ENCODE data around the gene MCHR1. TPM values are rescaled to one million over a fixed set of nuclear protein-coding genes. Genes with fewer than 3 reads are reported as not detected.
"Not testable (repeated sequence)": the region's sequence is repeated elsewhere in the genome, so short reads cannot be mapped to it uniquely, and the experiment has no call there.

MCHR1 gene
- total RNA-seq, 4 donors from 2014 or later: 0.33 to 2.1 TPM; not detected in 2

DNA sequence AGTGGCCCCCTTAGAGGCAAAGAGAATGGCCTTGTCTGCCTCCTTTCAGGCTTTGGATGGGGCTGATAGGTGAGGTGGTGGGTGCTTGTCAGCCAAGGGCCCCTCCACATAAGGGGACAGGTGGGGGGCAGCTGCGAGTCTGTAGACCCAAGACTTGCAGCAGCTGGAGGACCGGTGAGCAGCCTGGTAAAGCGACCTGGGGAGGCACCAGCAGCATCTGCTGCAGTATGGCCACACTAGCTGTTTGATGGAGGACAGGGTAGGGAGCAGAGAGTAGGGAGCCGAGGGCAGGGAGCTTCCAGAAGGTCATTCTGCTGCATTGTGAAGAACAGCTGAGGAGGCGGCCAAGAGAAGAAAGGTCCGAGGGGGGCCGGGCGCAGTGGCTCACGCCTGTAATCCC, 25.9 kb upstream of the MCHR1 start:
- Histone ChIP-seq H3K9me3 (no peaks in the 10 kb centered on the region), H3K36me3 (no peaks in the 10 kb centered on the region), H3K27ac (replicated peaks in 1 of 4) (peak overlapping the region; percentile 91 to 96 (median 93)), H3K4me3 (no peak overlapping the region), H3K4me1 (peaks cover 34 to 42% (median 41%) of the 10 kb centered on the region in 4 donors), H3K27me3 (no peaks in the 10 kb centered on the region)
- intact Hi-C loops (cut with DNase I): no loop called here
- DNase-seq (ENCODE audit: extremely low spot score): no peak
- WGBS: 97% methylated on average over 9 of the region's 9 CpGs
- TF ChIP-seq, protein P1, sequence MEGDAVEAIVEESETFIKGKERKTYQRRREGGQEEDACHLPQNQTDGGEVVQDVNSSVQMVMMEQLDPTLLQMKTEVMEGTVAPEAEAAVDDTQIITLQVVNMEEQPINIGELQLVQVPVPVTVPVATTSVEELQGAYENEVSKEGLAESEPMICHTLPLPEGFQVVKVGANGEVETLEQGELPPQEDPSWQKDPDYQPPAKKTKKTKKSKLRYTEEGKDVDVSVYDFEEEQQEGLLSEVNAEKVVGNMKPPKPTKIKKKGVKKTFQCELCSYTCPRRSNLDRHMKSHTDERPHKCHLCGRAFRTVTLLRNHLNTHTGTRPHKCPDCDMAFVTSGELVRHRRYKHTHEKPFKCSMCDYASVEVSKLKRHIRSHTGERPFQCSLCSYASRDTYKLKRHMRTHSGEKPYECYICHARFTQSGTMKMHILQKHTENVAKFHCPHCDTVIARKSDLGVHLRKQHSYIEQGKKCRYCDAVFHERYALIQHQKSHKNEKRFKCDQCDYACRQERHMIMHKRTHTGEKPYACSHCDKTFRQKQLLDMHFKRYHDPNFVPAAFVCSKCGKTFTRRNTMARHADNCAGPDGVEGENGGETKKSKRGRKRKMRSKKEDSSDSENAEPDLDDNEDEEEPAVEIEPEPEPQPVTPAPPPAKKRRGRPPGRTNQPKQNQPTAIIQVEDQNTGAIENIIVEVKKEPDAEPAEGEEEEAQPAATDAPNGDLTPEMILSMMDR (IDR thresholded peaks at IDR 0.05): no peak
- no peak for TF ChIP-seq POLR2AphosphoS5 (IDR thresholded peaks at IDR 0.05)
- TF ChIP-seq POLR2A (IDR thresholded peaks at IDR 0.05; ENCODE audit: low read depth): no peak
- TF ChIP-seq EP300 (IDR thresholded peaks at IDR 0.05): no peak

DNA sequence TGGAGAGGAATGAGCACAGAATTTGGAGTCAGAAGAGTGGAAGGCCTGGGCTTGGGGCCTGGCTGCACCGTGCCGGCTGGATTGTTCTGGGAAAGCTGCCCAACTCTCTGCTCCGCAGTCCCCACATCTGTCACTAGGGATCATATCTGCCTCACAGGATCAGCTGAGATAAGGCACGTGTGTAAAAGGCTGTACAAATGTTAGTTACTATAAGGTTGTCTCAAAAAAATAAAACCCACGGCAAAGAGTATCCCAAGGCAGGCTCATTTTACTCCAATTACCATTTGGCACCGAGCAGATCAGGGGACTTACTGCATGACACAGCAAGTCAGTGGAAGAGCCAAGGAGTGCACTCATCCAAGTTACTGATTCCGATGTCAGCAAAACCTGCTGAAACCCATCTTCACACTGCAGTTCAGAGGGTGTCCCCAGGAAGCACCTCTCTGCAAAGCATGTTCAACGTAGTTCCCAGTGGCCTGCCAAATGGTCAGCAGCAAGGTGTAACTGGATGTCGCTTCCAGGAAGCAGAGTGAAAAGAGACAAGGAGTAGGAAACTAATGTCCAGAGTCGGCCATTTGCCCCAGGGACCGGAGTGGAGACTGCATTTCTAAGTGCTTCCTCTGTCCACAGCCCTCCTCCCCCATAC, 24.6 kb upstream of the MCHR1 start:
- intact Hi-C loops (cut with DNase I): no loop called here
- no peaks in the 10 kb centered on the region for H3K27me3 ChIP-seq
- peak overlapping the region; percentile 91 to 96 (median 93) for H3K27ac ChIP-seq (replicated peaks in 1 of 4)
- DNase-seq (ENCODE audit: extremely low spot score): no peak
- H3K4me3 ChIP-seq: no peak overlapping the region
- no peaks in the 10 kb centered on the region for H3K9me3 ChIP-seq
- TF ChIP-seq POLR2A (IDR thresholded peaks at IDR 0.05; ENCODE audit: low read depth): no peak
- TF ChIP-seq POLR2AphosphoS5 (IDR thresholded peaks at IDR 0.05): peak in 1 of 2 donors; percentile 34
- TF ChIP-seq, protein P1 (IDR thresholded peaks at IDR 0.05): peak in 2 of 3 experiments; percentile 24 to 43
- H3K4me1 ChIP-seq: peaks cover 34 to 42% (median 41%) of the 10 kb centered on the region in 4 donors
- H3K36me3 ChIP-seq: no peaks in the 10 kb centered on the region
- WGBS: 29% methylated on average over 11 of the region's 11 CpGs

DNA sequence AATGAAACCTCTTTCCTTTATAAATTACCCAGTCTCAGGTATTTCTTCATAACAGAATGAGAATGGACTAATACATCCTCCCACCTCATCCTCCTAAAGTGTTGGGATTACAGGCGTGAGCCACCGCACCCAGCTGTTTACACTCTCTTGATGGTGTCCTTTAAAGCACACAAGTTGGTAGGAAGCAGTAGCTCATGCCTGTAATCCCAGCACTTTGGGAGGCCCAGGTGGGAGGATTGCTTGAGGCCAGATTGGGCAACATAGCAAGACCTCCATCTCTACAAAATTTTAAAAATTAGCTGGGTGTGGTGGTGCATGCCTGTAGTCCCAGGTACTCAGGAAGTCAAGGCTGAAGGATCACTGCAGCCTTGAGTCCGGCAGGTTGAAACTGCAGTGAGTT, 23.3 kb upstream of the MCHR1 start:
- intact Hi-C loops (cut with DNase I); H3K4me3 ChIP-seq; DNase-seq (ENCODE audit: extremely low spot score); H3K27me3 ChIP-seq; H3K36me3 ChIP-seq; H3K9me3 ChIP-seq; H3K27ac ChIP-seq (replicated peaks in 1 of 4): not testable (repeated sequence)
- 100% methylated on average over 3 of the region's 3 CpGs for whole genome bisulfite sequencing
- peaks cover 32 to 40% (median 39%) of the 10 kb centered on the region in 4 donors for H3K4me1 ChIP-seq

DNA sequence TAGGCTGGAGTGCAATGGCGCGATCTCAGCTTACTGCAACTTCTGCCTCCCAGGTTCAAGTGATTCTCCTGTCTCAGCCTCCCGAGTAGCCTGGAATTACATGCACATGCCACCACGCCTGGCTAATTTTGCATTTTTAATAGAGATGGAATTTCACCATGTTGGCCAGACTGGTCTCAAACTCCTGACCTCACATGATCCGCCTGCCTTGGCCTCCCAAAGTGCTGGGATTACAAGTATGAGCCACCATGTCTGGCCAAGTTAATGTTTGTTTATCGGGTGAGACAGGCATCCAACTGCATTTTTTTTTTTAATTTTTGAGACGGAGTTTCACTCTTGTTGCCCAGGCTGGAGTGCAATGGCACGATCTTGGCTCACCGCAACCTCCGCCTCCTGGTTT, 22.6 kb upstream of the MCHR1 start:
- H3K4me3 ChIP-seq; H3K9me3 ChIP-seq; H3K36me3 ChIP-seq; DNase-seq (ENCODE audit: extremely low spot score); H3K27me3 ChIP-seq; H3K27ac ChIP-seq (replicated peaks in 1 of 4); intact Hi-C loops (cut with DNase I): not testable (repeated sequence)
- H3K4me1 ChIP-seq: peaks cover 27 to 35% (median 33%) of the 10 kb centered on the region in 4 donors
- 89% methylated on average over 10 of the region's 10 CpGs for WGBS

DNA sequence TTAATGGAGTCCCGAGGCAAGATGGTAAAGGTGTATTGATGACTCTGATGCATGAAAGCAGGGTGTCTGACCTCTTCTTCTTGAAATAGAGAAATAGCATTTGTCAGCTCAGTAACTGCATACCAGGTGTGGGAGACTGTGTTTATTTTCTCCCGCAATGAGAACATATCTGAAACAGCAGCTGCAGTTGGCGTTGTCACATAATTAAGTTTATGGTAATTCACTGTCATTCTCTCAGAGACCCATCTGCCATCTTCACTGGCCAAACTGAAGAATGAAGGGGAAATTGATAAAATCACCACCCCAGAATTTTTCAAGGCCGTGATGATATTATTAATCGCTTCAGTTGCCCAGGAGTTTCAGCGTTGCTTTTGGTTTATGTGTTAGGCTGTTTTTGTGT, 20.1 kb upstream of the MCHR1 start:
- Histone ChIP-seq H3K9me3 (no peaks in the 10 kb centered on the region), H3K4me3 (no peak overlapping the region), H3K4me1 (peaks cover 10 to 18% (median 12%) of the 10 kb centered on the region in 4 donors), H3K27me3 (no peaks in the 10 kb centered on the region), H3K27ac (replicated peaks in 1 of 4) (no peak overlapping the region), H3K36me3 (no peaks in the 10 kb centered on the region)
- 81% methylated on average over 6 of the region's 6 CpGs for WGBS
- no peak for DNase-seq (ENCODE audit: extremely low spot score)
- intact Hi-C loops (cut with DNase I): no loop called here
- TF ChIP-seq POLR2A (IDR thresholded peaks at IDR 0.05; ENCODE audit: low read depth) (no peak), POLR2AphosphoS5 (IDR thresholded peaks at IDR 0.05) (no peak), EP300 (IDR thresholded peaks at IDR 0.05) (no peak)
- TF ChIP-seq, protein P1 (IDR thresholded peaks at IDR 0.05): no peak

DNA sequence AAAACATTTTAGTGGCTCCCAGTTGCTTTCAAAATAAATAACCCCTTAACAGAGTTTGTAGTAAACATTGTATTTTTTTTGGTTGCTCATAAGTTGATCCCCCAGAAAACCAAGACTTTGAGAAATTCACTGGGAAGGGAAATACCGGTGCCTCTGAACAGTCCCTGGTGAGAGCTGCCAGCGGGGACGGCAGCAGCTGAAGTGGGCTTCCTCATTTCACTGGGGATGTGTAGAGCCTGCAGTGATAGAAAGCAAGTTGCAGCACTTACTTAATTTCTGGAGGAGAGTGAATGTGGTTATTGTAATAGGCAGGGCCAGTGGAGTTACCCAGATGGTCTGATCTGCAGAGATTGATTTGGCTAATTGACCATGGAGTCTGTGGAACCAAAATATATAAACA, 18.6 kb upstream of the MCHR1 start:
- TF ChIP-seq POLR2AphosphoS5 (IDR thresholded peaks at IDR 0.05) (no peak), POLR2A (IDR thresholded peaks at IDR 0.05; ENCODE audit: low read depth) (no peak), EP300 (IDR thresholded peaks at IDR 0.05) (no peak)
- TF ChIP-seq, protein P1 (IDR thresholded peaks at IDR 0.05): no peak
- no peak overlapping the region for H3K27ac ChIP-seq (replicated peaks in 1 of 4)
- H3K4me3 ChIP-seq: no peak overlapping the region
- intact Hi-C loops (cut with DNase I): no loop called here
- no peaks in the 10 kb centered on the region for H3K9me3 ChIP-seq
- H3K4me1 ChIP-seq: peaks cover 12 to 18% (median 13%) of the 10 kb centered on the region in 4 donors
- WGBS: 76% methylated on average over 3 of the region's 3 CpGs
- H3K27me3 ChIP-seq: no peaks in the 10 kb centered on the region
- no peak for DNase-seq (ENCODE audit: extremely low spot score)
- no peaks in the 10 kb centered on the region for H3K36me3 ChIP-seq

Data from esophagus muscularis mucosa (tissue), 4 donors.